ENCODE data around the gene C22orf39. TPM values are rescaled to one million over a fixed set of nuclear protein-coding genes. Genes with fewer than 3 reads are reported as not detected.

C22orf39 gene
- total RNA-seq, 2 experiments from 2014 or later: 52.1 to 64.8 TPM

- TF ChIP-seq, protein P1, sequence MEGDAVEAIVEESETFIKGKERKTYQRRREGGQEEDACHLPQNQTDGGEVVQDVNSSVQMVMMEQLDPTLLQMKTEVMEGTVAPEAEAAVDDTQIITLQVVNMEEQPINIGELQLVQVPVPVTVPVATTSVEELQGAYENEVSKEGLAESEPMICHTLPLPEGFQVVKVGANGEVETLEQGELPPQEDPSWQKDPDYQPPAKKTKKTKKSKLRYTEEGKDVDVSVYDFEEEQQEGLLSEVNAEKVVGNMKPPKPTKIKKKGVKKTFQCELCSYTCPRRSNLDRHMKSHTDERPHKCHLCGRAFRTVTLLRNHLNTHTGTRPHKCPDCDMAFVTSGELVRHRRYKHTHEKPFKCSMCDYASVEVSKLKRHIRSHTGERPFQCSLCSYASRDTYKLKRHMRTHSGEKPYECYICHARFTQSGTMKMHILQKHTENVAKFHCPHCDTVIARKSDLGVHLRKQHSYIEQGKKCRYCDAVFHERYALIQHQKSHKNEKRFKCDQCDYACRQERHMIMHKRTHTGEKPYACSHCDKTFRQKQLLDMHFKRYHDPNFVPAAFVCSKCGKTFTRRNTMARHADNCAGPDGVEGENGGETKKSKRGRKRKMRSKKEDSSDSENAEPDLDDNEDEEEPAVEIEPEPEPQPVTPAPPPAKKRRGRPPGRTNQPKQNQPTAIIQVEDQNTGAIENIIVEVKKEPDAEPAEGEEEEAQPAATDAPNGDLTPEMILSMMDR (conservative IDR thresholded peaks at IDR 0.05; ENCODE audit: low read length): no peak
- no peak for TF ChIP-seq EZH2phosphoT487 (IDR thresholded peaks at IDR 0.05; ENCODE audit: borderline replicate concordance, low read depth, low read length)
- no peak overlapping the region for H2AFZ ChIP-seq (ENCODE audit: low read length)
- no peaks in the 10 kb centered on the region for H3K9me2 ChIP-seq (ENCODE audit: insufficient read depth, low read length)
- no peaks in the 10 kb centered on the region for H3K9me3 ChIP-seq (ENCODE audit: low read length)
- intact Hi-C loops (cut with micrococcal nuclease; ENCODE audit: unreplicated experiment): no loop called here
- no peak overlapping the region for H3K4me2 ChIP-seq (ENCODE audit: low read length)
- H3K27ac ChIP-seq (ENCODE audit: low read depth, low read length, poor library complexity, severe bottlenecking): no peak overlapping the region
- ChIA-PET CTCF (ENCODE audit: unreplicated experiment) (no interaction called here), POLR2A (interaction anchor here (0.7 kb wide), 1 partner anchor 53 kb away, joined by 5 read pairs; no protein-coding TSS in a partner anchor)
- H3K4me1 ChIP-seq (ENCODE audit: insufficient read depth, low read length, poor library complexity, severe bottlenecking): peaks cover 25% of the 10 kb centered on the region
- no peak for DNase-seq (ENCODE audit: low spot score)
- BruUV-seq (replicated peaks): no TSS peak
- H3K79me2 ChIP-seq (ENCODE audit: insufficient read depth, low read depth, low read length): peaks cover 32% of the 10 kb centered on the region
- peaks cover 78% of the 10 kb centered on the region for H3K36me3 ChIP-seq (ENCODE audit: insufficient read depth, low read length)
- peaks cover 4% of the 10 kb centered on the region; the same call in 1 of the 2 replicates for H4K20me1 ChIP-seq (ENCODE audit: insufficient read depth, low read length)
- no peak overlapping the region for H3K4me3 ChIP-seq (ENCODE audit: low read depth, low read length, poor library complexity, severe bottlenecking)
These were observed 3.1 kb upstream of the C22orf39 start for GRCh38 chr22:19450363-19451175.

DNA sequence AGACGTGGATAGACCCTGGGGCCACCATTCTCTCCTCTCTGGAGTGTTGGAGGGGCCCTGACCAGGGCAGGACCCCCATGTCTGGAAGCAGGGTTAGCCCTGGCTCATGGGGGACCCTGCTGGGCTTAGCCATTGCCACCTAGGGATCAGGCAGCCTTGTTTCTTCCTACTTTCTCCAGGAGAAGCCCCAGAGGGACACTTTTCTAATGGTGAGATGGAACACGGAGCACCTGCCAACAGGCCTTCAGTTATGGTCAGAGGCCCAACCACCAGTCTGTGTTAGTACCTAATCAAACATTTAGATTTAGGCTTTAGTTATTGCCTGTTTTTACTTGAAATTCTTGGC lies 1.9 kb upstream of the C22orf39 start:
- no peak overlapping the region for H3K27ac ChIP-seq (ENCODE audit: low read depth, low read length, poor library complexity, severe bottlenecking)
- intact Hi-C loops (cut with micrococcal nuclease; ENCODE audit: unreplicated experiment): loop anchor here (2.0 to 5.0 kb wide), 5 partner anchors 19 to 1372 kb away; partner anchors contain the start of genes PEX26 and SLC25A1
- no peak for TF ChIP-seq EZH2phosphoT487 (IDR thresholded peaks at IDR 0.05; ENCODE audit: borderline replicate concordance, low read depth, low read length)
- TF ChIP-seq, protein P1 (conservative IDR thresholded peaks at IDR 0.05; ENCODE audit: low read length): no peak
- peaks cover 16% of the 10 kb centered on the region; the same call in 1 of the 2 replicates for H4K20me1 ChIP-seq (ENCODE audit: insufficient read depth, low read length)
- no peaks in the 10 kb centered on the region for H3K9me2 ChIP-seq (ENCODE audit: insufficient read depth, low read length)
- DNase-seq (ENCODE audit: low spot score): no peak
- peaks cover 27% of the 10 kb centered on the region for H3K4me1 ChIP-seq (ENCODE audit: insufficient read depth, low read length, poor library complexity, severe bottlenecking)
- H2AFZ ChIP-seq (ENCODE audit: low read length): no peak overlapping the region
- peaks cover 78% of the 10 kb centered on the region for H3K36me3 ChIP-seq (ENCODE audit: insufficient read depth, low read length)
- POLR2A ChIA-PET: no interaction called here
- H3K4me3 ChIP-seq (ENCODE audit: low read depth, low read length, poor library complexity, severe bottlenecking): peak overlapping the region; percentile 91
- no TSS peak for BruUV-seq (replicated peaks)
- H3K79me2 ChIP-seq (ENCODE audit: insufficient read depth, low read depth, low read length): peaks cover 44% of the 10 kb centered on the region
- H3K9me3 ChIP-seq (ENCODE audit: low read length): no peaks in the 10 kb centered on the region
- H3K4me2 ChIP-seq (ENCODE audit: low read length): peak overlapping the region; percentile 71
- CTCF ChIA-PET (ENCODE audit: unreplicated experiment): no interaction called here

Measured in OCI-LY7 (cell line).